Measurements from ENCODE around the gene ZCCHC10.
A peak's percentile ranks its signal among the peaks of the same experiment; 100 is the strongest.
"Not testable (repeated sequence)": the region's sequence is repeated elsewhere in the genome, so short reads cannot be mapped to it uniquely, and the experiment has no call there.

Gene ZCCHC10

DNA sequence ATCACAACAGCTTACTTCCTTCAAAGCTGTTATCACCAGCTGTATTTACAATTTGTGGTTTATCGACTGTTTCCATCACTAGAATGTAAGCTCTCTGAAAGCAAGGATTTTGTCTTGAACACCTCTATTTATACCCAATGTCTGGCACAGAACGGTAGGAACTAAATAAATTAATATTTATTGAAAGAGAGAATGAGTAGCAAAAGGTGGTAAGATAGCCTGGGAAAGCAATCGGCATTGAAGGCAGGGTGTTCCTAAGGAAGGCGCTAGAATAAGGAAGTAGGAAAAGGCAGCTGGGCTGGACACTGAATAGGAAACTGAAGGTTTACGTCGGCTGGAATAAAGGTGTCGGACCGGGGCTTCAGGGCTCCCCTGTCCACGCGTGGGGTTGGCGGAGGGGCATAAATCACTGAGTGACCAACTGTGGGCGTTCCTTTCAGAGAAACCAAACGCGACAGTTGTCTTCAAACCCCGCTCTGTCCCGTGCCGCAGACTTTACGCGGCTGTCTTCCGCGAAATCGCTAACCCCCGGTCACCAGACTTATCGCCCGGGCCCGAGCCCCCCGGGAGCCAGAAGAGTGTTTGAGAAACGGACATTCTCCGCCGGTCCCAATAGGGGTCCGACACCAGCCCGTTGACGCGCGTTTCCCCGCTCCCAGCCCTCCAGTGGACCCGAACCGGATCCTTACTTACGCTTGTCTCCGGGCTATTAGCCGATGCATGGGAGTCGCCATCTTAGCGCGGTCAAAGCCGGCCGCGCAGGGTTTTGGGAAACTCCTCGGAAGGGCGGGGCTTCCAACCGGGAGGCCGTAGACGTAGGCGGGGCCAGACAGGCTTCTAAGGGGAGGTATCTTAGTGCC lies at the start of gene ZCCHC10:
Gene ZCCHC10, minus strand, starts transcription at position 746 of the 860 bp plus-strand sequence. Its CDS starts 12 bp downstream, at position 734.
- peak; percentile 97 for DNase-seq

DNA sequence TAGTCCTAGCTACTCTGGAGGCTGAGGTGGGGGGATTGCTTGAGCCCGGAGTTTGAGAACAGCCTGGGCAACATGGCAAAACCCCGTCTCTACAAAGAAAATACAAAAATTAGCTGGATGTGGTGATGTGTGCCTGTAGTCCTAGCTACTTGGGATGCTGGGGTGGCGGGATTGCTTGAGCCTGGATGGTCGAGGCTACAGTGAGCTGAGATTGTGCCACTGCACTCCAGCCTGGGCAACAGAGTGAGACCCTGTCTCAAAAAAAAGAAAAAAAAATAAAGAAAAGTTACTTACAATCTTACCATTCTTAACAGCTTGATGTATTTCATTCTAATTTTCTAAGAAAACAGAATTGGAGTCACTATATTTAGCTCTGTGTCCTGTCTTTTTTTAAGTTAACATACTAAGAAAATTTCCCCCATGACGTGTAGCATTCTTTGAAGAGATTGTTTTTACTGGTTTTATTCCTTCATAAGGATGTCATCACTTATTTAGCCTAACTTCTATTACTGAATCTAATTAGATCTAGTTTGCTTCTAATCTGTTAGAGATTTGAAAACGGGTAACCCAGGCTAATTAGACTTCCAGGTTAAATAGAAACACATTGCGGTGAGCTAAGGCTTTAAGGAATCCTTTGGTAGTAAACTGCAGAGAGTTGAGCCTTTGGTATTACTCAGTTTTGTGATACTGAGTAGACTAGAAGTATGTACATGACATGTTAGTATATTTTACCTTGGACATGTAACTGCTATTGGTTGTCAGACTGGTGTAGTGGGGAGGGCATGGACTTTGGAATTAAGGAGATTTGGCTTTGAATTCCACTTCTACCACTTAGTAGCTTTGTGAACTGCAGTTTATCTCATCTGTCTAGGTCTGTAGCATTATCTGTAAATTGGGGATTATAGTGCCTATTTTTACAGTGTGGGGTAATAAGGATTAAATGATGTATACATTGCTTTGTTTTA lies 49.5 kb upstream of the ZCCHC10 start:
- DNase-seq, result no peak

DNA sequence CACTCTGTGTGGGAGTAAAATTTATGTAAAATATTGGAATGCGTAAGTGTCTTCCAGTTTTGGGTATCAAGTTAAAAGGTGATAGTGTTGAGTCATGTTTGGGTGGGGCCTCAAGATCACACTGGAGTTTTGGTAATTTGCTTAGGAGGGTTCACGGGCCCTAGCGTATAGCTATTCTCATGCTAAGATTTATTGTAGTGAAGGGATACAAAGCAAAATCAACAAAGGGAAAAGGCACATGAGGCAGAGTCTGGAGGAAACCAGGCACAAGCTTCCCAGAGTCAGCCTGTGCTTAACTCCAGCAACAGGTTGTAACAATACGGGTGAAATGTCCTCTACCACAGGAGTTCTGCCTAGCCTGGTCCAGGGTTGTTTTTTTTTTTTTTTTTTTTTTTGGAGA lies 45.7 kb upstream of the ZCCHC10 start:
- no peak for DNase-seq

DNA sequence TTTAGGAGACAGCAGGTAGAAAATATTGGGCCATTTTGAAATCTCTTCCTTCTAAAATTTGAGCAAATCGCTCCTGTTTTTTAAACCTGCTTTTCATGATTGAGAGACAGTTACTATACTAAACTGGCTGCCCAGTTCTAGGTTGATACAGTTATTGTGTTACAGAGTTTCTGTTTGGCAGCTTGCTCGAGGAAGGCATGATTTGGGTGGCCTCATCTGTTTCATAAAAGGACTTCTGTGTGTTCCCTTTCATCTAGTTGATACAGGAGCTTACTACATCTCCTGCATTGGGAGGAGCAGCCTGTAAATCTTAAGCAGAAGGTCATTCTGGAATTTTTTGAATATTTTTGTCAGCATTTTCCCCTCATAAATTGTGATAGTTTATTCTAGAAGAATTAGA lies 39.7 kb upstream of the ZCCHC10 start:
- no peak for DNase-seq

DNA sequence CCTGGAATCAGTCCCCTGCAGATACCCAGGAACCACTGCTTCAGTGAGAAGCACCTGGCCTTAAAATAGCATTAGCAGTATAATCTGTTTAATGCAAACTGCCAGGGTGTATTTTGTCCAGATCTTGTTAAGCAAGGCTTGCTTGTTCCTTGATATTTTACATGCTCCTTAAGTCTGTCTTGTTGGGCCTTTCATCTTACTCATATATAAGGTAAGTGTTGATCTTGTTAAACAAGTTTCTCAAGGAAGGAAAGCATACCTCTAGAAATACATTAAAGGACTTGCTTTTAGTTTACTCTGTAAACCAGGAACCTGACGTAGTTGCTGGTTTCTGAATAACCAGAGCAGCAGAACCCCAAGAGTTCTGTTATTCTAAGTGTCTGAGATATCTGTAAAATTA lies 39.1 kb upstream of the ZCCHC10 start:
- DNase-seq, result no peak

DNA sequence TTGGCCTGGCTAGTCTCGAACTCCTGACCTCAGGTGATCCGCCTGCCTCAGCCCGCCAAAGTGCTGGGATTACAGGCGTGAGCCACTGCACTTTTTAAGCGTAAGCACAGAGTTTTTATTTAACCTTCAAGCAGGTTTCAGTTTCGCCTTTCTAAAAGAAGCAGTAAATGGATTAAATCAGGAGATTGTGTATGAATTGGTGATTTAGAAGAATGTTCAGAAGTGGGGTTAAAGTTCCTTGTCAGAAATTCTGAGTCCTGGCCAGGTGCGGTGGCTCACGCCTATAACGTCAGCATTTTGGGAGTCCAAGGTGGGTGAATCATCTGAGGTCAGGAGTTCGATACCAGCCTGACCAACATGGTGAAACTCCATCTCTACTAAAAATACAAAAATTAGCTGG lies 37.6 kb upstream of the ZCCHC10 start:
- DNase-seq, result no peak

DNA sequence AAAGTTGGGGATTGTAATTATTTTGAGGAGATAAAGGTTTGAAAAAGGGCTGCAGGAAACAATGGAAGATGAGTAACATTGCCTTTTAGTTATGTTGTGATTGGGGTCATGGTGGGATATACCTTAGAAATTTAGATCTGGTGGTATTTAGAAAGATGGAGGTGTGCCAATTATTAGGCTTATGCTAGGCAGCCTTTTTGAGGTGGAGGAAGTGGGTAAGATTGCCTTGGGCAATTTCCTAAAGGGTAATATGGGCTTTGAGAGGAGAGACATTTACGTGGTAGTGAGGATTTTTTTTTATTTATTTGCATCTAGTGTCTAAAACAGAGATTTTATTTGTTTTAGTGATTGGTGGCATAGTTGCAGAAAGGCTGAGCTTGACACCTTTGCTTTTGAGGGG lies 35.9 kb upstream of the ZCCHC10 start:
- DNase-seq, result no peak

DNA sequence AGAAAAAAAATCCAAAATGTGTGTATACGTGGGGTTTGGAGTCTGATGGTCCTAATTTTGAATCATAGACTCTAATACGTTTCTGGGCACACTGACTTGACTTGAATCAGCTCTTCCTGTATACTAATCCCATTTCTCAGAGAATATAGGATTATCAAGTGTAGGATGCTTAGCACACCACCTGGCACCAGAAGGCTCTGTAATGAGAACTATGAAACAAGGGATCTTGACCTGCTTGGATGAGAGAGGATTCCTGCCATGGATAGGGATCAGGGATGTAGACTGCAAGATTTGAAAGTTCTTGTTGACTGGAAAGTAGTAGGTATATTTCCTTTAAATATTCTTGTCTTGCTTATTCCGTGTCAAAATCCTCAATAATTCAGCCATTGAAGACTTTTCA lies 33.3 kb upstream of the ZCCHC10 start:
- DNase-seq, result no peak

DNA sequence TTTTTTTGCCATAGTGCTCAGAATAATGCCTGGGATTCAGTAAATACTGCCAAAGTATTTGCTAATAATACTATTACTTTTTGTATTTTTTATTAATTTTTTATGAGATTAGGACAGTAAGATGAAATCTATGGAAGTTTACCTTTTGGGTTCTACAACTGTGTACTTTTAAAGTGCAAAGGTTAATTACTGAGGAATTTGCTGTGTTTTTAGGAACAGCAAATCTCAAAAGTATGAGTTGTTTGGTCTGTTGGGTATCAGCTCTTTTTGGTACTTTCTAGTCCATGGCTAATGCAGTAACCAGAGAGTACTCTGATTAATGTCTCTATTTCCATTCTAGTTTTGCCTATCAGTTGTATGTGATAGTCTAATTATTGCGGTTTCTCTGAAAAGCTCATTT lies 30.5 kb upstream of the ZCCHC10 start:
- no peak for DNase-seq

DNA sequence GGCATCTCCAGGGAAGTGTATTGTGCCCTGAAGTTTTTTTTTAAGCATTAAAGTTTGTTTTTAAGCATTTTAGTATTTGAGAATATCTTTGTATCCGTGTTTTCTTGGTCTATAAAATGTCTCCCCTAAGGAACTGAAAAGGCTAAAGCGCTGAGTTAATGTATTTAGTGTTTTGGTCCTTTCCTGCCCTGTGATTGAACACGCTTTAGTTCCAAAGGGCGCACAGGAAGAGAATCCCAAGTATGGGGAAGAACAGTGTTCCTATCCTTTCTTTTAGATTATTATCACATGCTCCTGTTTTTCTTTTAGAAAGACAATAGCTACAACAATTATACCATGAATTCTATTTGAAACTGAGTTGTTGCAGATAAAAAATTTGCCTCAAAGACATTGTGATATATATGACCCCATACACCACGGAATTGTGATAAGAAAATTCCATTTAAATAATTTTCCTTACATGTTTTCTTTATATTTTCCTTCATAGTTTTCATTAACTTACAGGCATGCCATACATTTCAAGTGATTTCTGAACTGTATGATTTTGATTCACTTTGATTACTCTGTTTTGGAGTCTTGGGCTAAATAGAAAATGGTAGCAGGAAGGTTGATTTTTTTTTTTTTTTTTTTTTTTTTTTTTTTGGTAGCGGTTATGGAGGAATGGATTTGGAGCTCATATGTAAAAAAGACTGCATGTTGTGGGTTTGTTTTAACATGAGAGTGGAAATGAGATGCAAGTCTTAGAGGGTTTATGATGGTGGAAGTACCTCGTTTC lies 28.5 kb upstream of the ZCCHC10 start:
- no peak for DNase-seq

DNA sequence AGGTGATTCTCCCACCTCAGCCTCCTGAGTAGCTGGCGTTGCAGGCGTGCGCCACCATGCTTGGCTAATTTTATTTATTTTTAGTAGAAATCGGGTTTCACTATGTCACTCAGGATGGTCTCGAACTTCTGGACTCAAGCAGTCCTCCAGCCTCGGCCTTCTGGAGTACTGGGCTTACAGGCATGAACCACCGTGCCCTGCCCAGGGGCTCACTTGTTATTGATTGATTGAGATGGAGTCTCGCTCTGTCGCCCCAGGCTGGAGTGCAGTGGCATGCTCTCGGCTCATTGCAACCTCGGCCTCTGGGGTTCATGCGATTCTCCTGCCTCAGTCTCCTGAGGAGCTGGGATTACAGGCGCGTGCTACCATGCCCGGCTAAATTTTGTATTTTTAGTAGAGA lies 27.1 kb upstream of the ZCCHC10 start:
- DNase-seq, result no peak

DNA sequence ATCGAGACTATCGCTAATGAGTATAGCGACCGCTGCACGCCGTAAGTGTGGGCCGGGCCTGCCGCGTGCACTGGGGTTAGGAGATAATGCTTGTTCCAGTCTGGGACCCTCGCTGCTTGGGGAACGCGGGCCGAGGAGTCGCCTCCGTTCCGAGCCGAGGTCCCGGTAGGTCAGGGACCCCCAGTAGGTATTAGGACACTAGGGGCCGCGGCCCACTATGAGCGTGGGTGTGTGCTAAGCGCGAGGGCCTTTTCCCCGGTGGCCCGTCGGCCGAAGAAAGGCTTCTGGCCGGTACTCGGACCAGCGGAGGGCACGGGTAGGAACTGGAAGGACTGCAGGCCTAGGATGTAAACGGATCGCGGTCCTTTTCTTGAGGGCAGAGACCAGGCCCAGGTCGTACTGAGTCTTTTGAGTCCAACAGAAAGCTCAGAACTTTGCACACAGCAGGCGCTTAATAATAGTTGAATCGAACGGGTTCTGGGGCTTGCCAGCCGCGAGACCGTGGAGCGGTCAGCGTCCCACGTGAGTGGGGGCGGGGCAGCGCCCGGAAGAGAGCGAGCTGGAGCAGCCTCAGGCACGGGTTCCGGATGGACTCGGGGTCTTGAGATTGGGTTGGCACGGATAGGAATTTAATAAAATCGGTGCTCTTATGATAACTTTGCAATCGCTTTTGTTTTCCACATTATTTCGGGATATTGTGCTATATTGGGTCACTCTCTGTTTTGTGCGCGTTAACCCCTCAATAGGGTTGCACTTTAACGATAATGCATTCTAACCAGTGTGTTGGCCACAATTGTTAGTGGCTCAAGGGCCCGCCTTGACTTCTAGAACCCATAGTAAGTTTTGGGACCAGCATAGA lies 26.2 kb upstream of the ZCCHC10 start:
- peak; percentile 85 for DNase-seq

DNA sequence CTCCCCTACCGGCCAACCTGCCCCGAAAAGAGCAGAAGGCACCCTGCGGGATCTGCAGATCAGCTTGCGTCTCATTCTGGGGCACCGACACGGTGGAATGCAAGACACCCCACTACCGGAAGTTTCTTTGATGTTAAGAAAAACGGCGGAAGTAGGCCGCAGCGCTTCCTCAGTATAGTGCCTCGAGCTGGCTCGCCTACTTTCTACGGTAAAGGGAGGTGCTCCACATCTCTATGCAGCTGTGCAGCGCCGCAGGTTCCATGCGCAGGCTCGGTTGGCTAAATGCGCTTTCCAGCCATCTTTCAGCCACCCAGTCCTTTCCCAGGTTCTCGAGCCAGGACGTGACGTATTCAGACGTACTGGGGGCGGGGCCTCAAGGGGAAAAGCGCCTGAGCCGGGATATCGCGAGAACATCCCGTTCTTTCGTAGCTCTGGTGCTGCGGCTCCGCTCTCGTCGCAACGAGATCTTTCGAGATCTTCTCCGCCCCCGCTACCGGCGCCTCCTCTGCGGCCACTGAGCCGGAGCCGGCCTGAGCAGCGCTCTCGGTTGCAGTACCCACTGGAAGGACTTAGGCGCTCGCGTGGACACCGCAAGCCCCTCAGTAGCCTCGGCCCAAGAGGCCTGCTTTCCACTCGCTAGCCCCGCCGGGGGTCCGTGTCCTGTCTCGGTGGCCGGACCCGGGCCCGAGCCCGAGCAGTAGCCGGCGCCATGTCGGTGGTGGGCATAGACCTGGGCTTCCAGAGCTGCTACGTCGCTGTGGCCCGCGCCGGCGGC lies 25.4 kb upstream of the ZCCHC10 start, which contains the start of gene HSPA4:
Gene HSPA4, plus strand, starts transcription at position 472 of the 775 bp plus-strand sequence. Its CDS starts 238 bp downstream, at position 710.
- DNase-seq, result peak; percentile 100

DNA sequence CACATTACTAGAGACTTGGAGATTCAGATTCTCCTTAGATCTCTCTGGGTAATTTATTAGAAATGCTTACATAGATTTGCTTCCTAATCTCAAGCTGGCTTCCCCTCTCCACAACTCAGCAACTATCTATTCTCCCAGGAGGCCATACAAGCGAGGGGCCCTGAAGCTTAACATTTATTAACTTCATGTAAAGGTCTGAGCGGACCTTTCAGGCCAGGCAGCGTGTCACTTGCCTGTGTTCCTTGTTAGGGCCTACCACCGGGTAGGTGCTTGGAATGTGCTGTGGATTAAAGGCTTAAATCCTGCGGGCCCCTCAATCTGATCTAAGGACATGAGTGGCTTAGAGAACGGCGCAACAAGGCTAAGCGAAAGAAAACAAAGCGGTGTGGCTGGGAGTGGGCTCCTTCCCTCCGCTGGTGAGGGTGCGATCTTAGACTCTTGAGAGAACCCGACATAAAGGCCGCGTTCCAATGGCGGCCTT lies 24.8 kb upstream of the ZCCHC10 start:
- DNase-seq, result no peak

DNA sequence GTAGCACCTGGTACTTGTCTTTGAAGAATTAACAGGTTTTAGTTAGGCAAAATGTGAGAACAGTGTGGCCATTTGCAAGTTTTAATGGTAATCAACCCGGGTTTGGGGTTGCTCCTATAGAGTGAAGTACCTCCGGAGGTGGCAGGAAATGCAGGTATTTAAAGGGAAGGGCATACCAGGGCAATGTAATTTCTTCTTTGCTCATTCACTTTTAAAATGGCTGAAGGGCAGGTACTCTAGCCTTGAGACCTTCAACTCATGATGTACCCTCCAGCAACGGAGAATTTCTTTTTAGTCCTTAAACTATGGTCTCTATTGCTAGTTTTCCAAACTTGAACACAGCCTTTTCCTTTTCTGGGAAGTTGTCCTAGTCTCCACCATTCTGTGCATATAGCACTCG lies 24.2 kb upstream of the ZCCHC10 start:
- DNase-seq, result no peak

DNA sequence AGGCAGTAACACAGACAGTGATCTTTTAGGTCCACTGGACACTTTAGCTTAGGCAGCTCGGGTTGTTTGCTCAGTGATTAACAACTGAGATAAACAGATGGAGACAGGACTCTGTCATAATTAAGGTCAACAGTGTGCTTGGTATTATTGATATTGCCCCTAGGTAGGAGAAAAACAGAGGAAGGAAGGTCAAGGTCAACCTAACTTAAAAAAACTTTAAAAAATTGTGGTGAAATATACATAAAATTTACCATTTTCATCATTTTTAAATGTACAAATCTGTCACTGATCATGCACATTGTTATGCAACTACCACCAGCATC lies 23.3 kb upstream of the ZCCHC10 start:
- DNase-seq, result no peak

DNA sequence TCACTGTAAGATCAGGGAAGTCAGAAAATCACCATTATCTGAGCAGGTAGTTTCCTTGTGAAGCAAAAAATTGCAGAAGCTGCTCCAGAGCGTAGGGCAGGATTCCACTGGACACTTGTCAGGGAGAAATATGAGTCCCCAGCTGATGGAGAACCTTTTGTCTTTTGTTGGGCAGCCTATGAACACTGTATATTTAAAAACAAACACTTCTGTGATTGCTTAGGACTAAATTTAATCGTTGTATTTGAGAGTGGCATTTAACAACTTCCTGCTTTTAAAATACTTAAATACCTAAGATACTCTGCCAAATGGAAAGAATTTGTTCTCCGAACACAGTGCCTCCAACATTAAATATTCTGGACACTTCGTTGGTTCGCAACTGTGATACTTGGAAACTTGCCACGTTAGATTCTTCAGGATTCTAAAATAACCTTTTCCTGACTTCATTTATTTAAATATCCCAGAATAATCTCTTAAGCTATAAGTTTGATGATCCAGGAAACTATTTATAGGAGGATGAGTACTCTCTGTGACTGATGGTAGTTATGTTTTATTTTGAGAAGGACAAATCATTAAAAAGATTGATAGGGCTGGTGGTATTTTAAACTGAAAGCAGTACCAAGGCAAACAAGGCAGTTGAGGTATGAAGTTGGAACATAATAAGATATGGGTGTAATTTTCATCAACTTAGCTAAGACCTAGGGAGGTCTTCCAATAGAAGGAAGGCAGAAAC lies 22.8 kb upstream of the ZCCHC10 start:
- DNase-seq, result no peak

DNA sequence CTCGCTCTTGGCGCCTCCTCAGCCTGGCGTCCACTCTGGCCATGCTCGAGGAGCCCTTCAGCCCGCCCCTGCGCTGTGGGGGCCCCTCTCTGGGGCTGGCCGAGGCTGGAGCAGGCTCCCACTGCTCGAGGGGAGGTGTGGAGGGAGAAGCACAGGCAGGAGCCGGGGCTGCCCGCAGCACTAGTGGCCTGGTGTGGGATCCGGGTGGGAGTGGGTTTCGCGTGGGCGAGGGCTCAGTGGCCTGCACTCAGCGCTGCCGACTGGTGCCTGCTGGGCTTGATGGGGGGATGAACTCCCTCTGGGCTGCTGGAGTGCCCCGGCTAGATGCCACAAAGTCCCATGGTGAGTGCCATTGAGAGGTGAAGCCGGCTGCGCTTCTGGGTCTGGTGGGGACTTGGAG lies 21.1 kb upstream of the ZCCHC10 start:
- no peak for DNase-seq

DNA sequence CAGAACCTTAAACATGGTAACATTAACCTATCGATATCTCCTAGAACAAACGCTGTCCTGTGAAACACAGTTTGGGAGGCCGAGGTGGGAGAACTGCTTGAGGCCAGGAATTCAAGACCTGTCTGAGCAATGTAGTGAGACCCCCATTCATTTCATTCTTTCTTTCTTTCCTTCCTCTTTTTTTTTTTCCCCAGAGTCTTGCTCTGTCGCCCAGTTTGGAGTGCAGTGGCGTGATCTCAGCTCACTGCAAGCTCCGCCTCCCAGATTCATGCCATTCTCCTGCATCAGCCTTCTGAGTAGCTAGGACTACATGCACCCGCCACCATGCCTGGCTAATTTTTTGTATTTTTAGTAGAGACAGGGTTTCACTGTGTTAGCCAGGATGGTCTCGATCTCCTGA lies 20.2 kb upstream of the ZCCHC10 start:
- DNase-seq, result not testable (repeated sequence)

DNA sequence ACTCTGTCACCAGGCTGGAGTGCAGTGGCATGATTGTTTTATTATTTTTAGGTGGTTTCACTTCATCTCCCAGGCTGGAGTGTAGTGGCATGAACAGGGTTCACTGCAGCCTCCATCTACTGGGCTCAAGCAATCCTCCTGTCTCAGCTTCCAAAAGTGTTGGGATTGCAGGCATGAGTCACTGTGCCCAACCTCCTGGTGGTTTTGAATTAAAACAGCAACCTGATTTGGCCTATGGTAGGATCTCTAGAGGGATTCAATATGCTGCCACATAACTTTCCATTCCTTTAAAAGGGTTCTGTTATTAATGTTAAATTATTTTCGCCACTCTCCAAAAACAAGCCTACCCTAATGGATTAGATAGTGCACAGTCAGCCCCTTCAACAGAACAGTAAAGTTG lies 15.6 kb upstream of the ZCCHC10 start:
- DNase-seq, result no peak

Data from suppressor macrophage treated with lipopolysaccharide for 4 hours (primary cell).